GM12801 (cell line): ENCODE data around the gene MYMK.

Experiments
- TF ChIP-seq, protein P1 (sequence below): IDR thresholded peaks from one replicate; pipeline ENCODE4 v1.5.1; 2011; ENCODE audit warnings: control low read depth; ENCODE audit not compliant: insufficient read length; ENCODE audit errors: extremely low read depth

The MYMK gene

GRCh38 chr9:133537257-133537656 is 12.5 kb upstream of the MYMK start:
- TF ChIP-seq, protein P1, sequence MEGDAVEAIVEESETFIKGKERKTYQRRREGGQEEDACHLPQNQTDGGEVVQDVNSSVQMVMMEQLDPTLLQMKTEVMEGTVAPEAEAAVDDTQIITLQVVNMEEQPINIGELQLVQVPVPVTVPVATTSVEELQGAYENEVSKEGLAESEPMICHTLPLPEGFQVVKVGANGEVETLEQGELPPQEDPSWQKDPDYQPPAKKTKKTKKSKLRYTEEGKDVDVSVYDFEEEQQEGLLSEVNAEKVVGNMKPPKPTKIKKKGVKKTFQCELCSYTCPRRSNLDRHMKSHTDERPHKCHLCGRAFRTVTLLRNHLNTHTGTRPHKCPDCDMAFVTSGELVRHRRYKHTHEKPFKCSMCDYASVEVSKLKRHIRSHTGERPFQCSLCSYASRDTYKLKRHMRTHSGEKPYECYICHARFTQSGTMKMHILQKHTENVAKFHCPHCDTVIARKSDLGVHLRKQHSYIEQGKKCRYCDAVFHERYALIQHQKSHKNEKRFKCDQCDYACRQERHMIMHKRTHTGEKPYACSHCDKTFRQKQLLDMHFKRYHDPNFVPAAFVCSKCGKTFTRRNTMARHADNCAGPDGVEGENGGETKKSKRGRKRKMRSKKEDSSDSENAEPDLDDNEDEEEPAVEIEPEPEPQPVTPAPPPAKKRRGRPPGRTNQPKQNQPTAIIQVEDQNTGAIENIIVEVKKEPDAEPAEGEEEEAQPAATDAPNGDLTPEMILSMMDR = no peak

GRCh38 chr9:133536536-133536935 is 11.8 kb upstream of the MYMK start:
- TF ChIP-seq, protein P1 = no peak

DNA sequence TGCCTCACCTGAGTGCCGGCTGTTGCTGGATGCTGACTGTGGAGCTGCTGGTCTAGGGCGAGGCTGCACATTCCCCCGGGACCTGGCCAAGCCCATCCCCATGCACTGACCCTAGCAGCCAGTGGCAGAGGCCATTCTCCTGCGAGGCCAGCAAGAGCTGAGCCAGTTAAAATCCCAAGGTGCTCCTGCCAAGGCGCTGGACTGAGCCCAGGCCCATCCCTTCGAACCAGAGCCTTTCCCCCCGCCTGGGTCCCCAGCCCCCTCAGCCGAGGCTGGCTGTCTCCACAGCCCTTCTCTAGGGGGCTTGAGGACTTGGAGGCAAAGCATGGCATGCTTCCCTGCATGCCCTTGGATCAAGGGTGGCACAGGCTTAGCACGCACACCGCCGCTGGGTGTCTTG is 11.3 kb upstream of the MYMK start:
- TF ChIP-seq, protein P1 = no peak

GRCh38 chr9:133535306-133535877 is 10.6 kb upstream of the MYMK start:
- TF ChIP-seq, protein P1 = no peak

DNA sequence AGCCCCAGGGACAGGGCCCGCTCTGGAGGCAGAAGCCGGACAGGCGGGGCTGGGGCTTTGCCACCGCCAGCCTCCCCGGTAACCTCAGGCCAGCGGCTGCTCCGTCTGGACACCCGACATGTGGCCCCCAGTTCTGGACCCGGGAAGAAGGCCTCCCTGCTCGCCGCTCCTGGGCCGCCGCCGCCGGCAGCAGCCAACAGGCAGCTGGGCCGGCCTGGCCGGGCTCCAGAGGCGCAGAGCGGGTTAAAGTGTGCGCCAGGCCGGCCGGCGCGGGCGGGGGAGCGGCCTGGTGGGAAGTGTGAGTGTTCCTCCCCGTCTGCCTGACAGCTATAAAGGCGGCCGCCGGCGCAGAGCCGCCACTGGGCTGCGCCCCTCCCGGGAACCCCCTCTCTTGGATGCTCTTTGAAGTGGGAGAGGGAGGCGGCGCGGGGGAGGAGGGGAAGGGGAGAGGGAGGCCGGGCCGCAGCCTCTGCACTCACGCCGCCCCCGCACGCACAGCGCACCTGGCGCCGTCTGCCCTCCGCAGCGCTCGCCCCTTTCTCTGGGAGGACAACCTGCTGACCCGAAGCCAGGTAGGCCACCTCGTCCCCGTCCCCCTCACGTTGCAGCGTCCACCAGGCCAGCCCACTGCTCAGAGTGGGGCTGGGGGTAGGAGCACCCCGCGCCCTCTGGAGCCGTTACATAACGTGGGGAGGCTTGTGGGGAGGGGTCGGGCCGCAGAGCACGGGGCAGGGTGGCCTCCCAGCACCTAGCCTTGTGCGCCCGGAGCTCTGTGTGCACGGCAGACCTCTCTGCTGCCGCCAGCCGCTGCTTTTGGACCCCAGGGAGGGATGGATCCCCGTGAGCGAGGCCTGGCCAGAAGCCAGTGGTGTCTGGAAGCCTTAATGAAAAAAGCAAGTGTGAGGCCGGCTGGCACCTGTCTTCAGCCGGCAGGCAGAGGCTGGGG is 9.9 kb upstream of the MYMK start, which contains the start of gene ADAMTSL2:
TSS of gene ADAMTSL2 (plus strand) at position 359 of the 946 bp plus-strand sequence. CDS start 2,009 bp downstream, outside the sequence.
- TF ChIP-seq, protein P1 = no peak

- TF ChIP-seq, protein P1 = no peak
Measured at GRCh38 chr9:133533857-133534256, 9.1 kb upstream of the MYMK start.

DNA sequence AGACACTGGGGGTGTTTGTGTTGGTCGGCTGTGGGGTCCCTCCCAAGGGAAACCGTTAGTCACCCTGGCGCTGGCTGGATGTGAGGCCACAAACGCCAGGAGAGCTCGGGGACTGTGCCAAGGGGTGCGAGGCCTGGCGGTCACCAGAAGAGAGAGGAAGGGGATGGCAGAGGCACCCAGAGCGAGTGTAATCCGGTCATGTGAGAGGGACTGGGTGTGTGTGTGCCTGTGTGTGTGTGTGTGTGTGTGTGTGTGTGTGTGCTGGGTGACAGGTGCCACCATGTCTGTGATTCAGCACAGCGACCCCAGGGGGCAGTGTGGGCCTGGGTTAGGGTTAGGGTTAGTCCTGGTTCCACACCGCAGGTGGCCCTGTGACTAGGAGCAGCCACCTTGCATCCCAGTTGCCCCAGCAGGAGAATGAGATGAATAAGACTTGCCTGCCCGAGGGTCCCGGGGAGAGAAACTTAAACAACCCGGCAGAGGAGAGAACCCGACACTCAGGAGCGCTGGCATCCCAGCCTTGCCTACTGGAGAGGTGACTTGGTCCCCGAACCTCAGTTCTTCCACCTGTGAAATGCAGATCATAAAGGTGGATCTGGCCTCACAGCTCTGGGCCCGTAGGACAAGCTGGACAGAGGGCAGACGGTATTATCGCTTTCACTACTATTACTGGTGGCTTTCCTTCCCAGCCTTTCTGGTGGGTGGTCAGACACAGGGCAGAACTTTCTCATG is 8.3 kb upstream of the MYMK start:
- TF ChIP-seq, protein P1 = no peak
